K562 (cell line): ENCODE results near the gene XRCC5. TPM values are rescaled to one million over a fixed set of nuclear protein-coding genes. Genes with fewer than 3 reads are reported as not detected.
"Not testable (repeated sequence)": the region's sequence is repeated elsewhere in the genome, so short reads cannot be mapped to it uniquely, and the experiment has no call there.

Experiments
- ATAC-seq: fragments of 200-7000 bp; cut with Tn5 transposase; 3 replicates; pipeline ENCODE4 v1.9.1; 2020; ENCODE audit warnings: moderate library complexity
- BruUV-seq: library from RNA; stranded (reverse); fragments of 400-500 nt; replicated peaks from 2 replicates; lab custom pipeline; 2021; lab: Mats Ljungman, UMichigan
- CTCF ChIA-PET: fragments of 300-600 bp; formaldehyde crosslinking; extraction: SDS; loops from one replicate; lab custom pipeline; 2021; ENCODE audit warnings: low intra/inter-chr PET ratio; lab: Yijun Ruan, JAX
- POLR2A ChIA-PET: fragments of 300-600, 350-650 bp; sonication (Branson Sonifier 250); formaldehyde crosslinking; extraction: SDS; loops from one replicate; lab custom pipeline; 2021; ENCODE audit warnings: antibody characterized with exemption, inconsistent platforms; lab: Yijun Ruan, JAX
- DNase-seq, 4 experiments: peaks; one replicate each; pipeline versions ENCODE4 v3.0.0 to v3.0.0-alpha.2; 2011 to 2018; ENCODE audit warnings: low spot score in 3 of 4, mixed read lengths in 3 of 4; ENCODE audit errors: extremely low read depth in 1 of 4
- FAIRE-seq: peaks from 2 replicates; lab custom pipeline; 2011; peaks lifted over from hg19 to GRCh38; lab: Jason Lieb, UNC
- H2AFZ ChIP-seq: 2 replicates; pipeline ENCODE4 v1.6.0; 2011; ENCODE audit warnings: low read depth, low read length, control low read depth, inconsistent platforms
- H3K27ac ChIP-seq: fragments of 200-600 bp; 3 replicates; pipeline ENCODE4 v1.8.0; 2011; ENCODE audit warnings: low read depth, mild to moderate bottlenecking, control low read depth, inconsistent platforms, low read length, moderate library complexity, mixed read lengths; ENCODE audit errors: extremely low read depth
- H3K27me3 ChIP-seq, 2 experiments: fragments of 300-600 bp in 1 of 2; 2 replicates in 1 of 2; 3 replicates in 1 of 2; pipeline versions ENCODE4 v1.6.0 to v1.8.0; 2011; ENCODE audit warnings: inconsistent platforms in 2 of 2, low read length in 2 of 2, mild to moderate bottlenecking in 1 of 2, mixed read lengths in 1 of 2, moderate library complexity in 1 of 2; ENCODE audit not compliant: control insufficient read depth in 2 of 2, insufficient read depth in 2 of 2
- H3K36me3 ChIP-seq: fragments of 300-600 bp; 3 replicates; pipeline ENCODE4 v1.8.0; 2011; ENCODE audit warnings: mild to moderate bottlenecking, low read length, inconsistent platforms; ENCODE audit not compliant: control insufficient read depth, insufficient read depth
- H3K4me1 ChIP-seq, 2 experiments: fragments of 200-600 bp in 1 of 2; replicated peaks in 1 of 2; 2 replicates in 1 of 2; 3 replicates in 1 of 2; pipeline versions ENCODE4 v1.5.1 to v1.8.0; 2011; ENCODE audit warnings: inconsistent platforms in 2 of 2, low read length in 2 of 2, mild to moderate bottlenecking in 1 of 2, mixed read lengths in 1 of 2, moderate library complexity in 1 of 2; ENCODE audit not compliant: control insufficient read depth in 2 of 2, insufficient read depth in 2 of 2
- H3K4me2 ChIP-seq: 2 replicates; pipeline ENCODE4 v1.6.1; 2011; ENCODE audit warnings: low read length, control low read depth, inconsistent platforms, mixed read lengths; ENCODE audit not compliant: insufficient read depth
- H3K4me3 ChIP-seq: fragments of 200-600 bp; sonication (generic), shearing (Covaris generic); 2 replicates; pipeline ENCODE4 v1.5.1; 2016; ENCODE audit warnings: control low read depth, inconsistent platforms
- H3K79me2 ChIP-seq: fragments of 200-600 bp; 3 replicates; pipeline ENCODE4 v1.8.0; 2011; ENCODE audit warnings: low read length, inconsistent platforms; ENCODE audit not compliant: control insufficient read depth, insufficient read depth
- H3K9ac ChIP-seq, 2 experiments: 2 replicates each; pipeline versions ENCODE4 v1.6.0 to v1.6.1; 2011; ENCODE audit warnings: low read depth in 2 of 2, low read length in 2 of 2, control low read depth in 1 of 2, inconsistent platforms in 1 of 2, mild to moderate bottlenecking in 1 of 2, mixed read lengths in 1 of 2; ENCODE audit not compliant: insufficient read depth in 1 of 2
- H3K9me1 ChIP-seq: one replicate; pipeline ENCODE4 v1.6.0; 2011; ENCODE audit warnings: inconsistent platforms, mild to moderate bottlenecking, low read length, moderate library complexity; ENCODE audit not compliant: control insufficient read depth, insufficient read depth
- H3K9me3 ChIP-seq: replicated peaks from 2 replicates; pipeline ENCODE4 v1.5.1; 2011; ENCODE audit warnings: low read depth, low read length, inconsistent platforms; ENCODE audit not compliant: control insufficient read depth, insufficient read depth
- H4K20me1 ChIP-seq: replicated peaks from 2 replicates; pipeline ENCODE4 v1.6.1; 2011; ENCODE audit warnings: low read length, inconsistent platforms, mixed read lengths; ENCODE audit not compliant: control insufficient read depth, insufficient read depth
- MAFF ChIP-seq: IDR thresholded peaks from 2 replicates; pipeline ENCODE4 v1.6.1; 2012; ENCODE audit warnings: low read length, improper control_type of control experiment
- POLR2G ChIP-seq: fragments of 200-400 bp; formaldehyde crosslinking; IDR thresholded peaks from 2 replicates; pipeline ENCODE4 v1.6.1; 2017; ENCODE audit warnings: low read depth, mild to moderate bottlenecking, antibody characterized with exemption, low read length, moderate library complexity
- WGBS: fragments of 100-300 bp; shearing (Covaris generic); methylation state at CpG from one replicate; pipeline ENCODE4 v1.1.6; 2016; ENCODE audit warnings: low coverage, mixed read lengths; ENCODE audit not compliant: insufficient coverage; ENCODE audit errors: missing lambda C conversion rate; 5-methylcytosine and 5-hydroxymethylcytosine counted together
- in situ Hi-C: fragments of 300-500 bp; cut with MboI; formaldehyde crosslinking; loops from 4 replicates; pipeline ENCODE4 v1.15.0; 2018; ENCODE audit warnings: inconsistent platforms, mixed read lengths
- intact Hi-C: fragments of 100-400 bp; cut with micrococcal nuclease; formaldehyde crosslinking; loops from 2 replicates; pipeline ENCODE4 v1.14.2; 2022
- polyA plus RNA-seq, 8 experiments: library from polyadenylated mRNA; depleted of rRNA in 4 of 8; stranded (reverse) in 5 of 8; unstranded in 3 of 8; fragments of >200 nt; fragmentation: Nextera tagmentation in 2 of 8; fragmentation: Illumina TruSeq in 1 of 8; extraction: Ambion mirVana in 2 of 8; extraction: Trizol in 1 of 8; gene quantifications; 2 replicates each; pipeline versions ENCODE4 v1.2.1 to v1.2.3, GENCODE V29; 2011 to 2014; ENCODE audit warnings: inconsistent platforms in 1 of 8, missing spikeins in 1 of 8
- total RNA-seq, 7 experiments: library from RNA; depleted of rRNA in 6 of 7; stranded (reverse); fragments of >200 nt in 6 of 7; fragmentation: Illumina TruSeq in 2 of 7; extraction: Trizol in 2 of 7; gene quantifications; 2 replicates each; pipeline versions ENCODE4 v1.2.1 to v1.2.3, GENCODE V29; 2011 to 2021; ENCODE audit warnings: low replicate concordance in 1 of 7

The XRCC5 gene
- total and polyA plus RNA-seq, 9 of the 15 experiments (the other 6 are each of a cell fraction or from before 2014, with no cell fraction given) = 168 to 551 (median 297) TPM

DNA sequence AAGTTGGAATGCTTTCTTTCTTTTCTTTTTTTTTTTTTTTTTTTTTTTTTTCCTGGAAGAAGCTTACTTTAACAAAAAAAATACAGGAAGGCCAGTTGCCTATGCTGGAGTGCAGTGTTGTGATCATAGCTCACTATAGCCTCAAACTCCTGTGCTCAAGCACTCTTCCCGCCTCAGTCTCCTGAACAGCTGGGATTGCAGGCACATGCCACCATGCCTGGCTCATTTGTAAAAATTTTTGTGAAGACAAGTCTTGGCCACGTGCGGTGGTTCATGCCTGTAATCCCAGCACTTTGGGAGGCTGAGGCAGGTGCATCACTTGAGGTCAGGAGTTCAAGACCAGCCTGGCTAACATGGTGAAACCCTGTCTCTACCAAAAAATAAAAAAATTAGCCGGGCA, 32.4 kb downstream of the XRCC5 start:
- H4K20me1 ChIP-seq, in situ Hi-C loops, BruUV-seq, ATAC-seq, FAIRE-seq, H3K9me1 ChIP-seq, CTCF ChIA-PET, H3K4me1 ChIP-seq, H3K4me2 ChIP-seq, H3K27me3 ChIP-seq, H3K9ac ChIP-seq, intact Hi-C loops, H3K27ac ChIP-seq, DNase-seq, H2AFZ ChIP-seq, H3K79me2 ChIP-seq, H3K9me3 ChIP-seq, H3K4me3 ChIP-seq: not testable (repeated sequence)
- POLR2A ChIA-PET = interaction anchor here (1.1 kb wide), 1 partner anchor 8 kb away, joined by 3 read pairs; no protein-coding TSS in a partner anchor
- H3K36me3 ChIP-seq = peaks cover 95% of the 10 kb centered on the region
- 90% methylated on average over 2 of the region's 4 CpGs for WGBS

DNA sequence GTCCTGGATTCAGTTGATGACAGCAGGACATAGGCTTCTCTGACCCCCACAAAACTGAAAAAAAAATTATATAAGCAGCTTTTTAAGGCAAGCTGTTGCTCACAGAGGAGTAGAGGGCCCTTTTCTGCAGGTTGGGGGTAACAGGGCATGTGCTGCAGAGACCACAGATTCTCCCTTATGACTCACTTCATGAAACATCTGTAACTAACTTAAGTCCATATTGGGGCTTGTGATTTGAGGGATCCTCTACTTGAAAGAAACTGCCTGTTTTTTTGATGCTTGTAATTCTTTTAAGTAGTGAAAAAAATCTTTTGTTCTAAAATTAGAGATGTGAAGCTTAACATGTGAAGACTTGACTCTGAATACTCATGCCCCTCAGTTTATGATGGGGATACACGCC, 33.4 kb downstream of the XRCC5 start:
- no peak for FAIRE-seq
- no peak overlapping the region for H3K4me3 ChIP-seq
- H3K27ac ChIP-seq = no peak overlapping the region
- H2AFZ ChIP-seq = no peak overlapping the region
- in situ Hi-C loops = no loop called here
- H3K36me3 ChIP-seq = peaks cover 97% of the 10 kb centered on the region
- no TSS peak for BruUV-seq
- CTCF ChIA-PET = no interaction called here
- H3K9me1 ChIP-seq = no peaks in the 10 kb centered on the region
- H3K27me3 ChIP-seq = no peaks in the 10 kb centered on the region
- no peak overlapping the region for H3K4me2 ChIP-seq
- no peaks in the 10 kb centered on the region for H4K20me1 ChIP-seq
- no peaks in the 10 kb centered on the region for H3K9me3 ChIP-seq
- DNase-seq = no peak
- no peaks in the 10 kb centered on the region; the same call in 2 of the 3 replicates for H3K79me2 ChIP-seq
- H3K9ac ChIP-seq = no peak overlapping the region
- ATAC-seq = no peak
- intact Hi-C loops = no loop called here
- POLR2A ChIA-PET = no interaction called here
- no peak for TF ChIP-seq POLR2G
- no peak for TF ChIP-seq MAFF
- TF ChIP-seq, all 486 proteins: peak for 0
- whole genome bisulfite sequencing = 100% methylated on average over 1 of the region's 1 CpG
- H3K4me1 ChIP-seq = no peaks in the 10 kb centered on the region
